Transverse colon (tissue), 4 donors: ENCODE data around the gene SLC39A12.

ENCODE experiments used
- EP300 ChIP-seq: sonication (generic); formaldehyde crosslinking; IDR thresholded peaks from one replicate; pipeline ENCODE4 v1.6.1; 2017; ENCODE audit warnings: antibody characterized with exemption, low read depth
- POLR2A ChIP-seq: fragments of 450-650 bp; IDR thresholded peaks from one replicate; pipeline ENCODE4 v1.6.1; 2016; ENCODE audit warnings: antibody characterized with exemption, mild to moderate bottlenecking, moderate library complexity
- POLR2AphosphoS5 ChIP-seq, 3 donors: sonication (generic); formaldehyde crosslinking; IDR thresholded peaks; one replicate each; pipeline ENCODE4 v1.6.1; 2016; ENCODE audit warnings: antibody characterized with exemption in 3 of 3
- TF ChIP-seq, protein P1 (sequence below), 5 experiments: fragments of 200-600 bp in 3 of 5; fragments of 450-650 bp in 2 of 5; sonication (generic) in 3 of 5; IDR thresholded peaks; 1 replicate in 2 of 5; 2 replicates in 3 of 5; pipeline ENCODE4 v1.5.1; 2016 to 2017; ENCODE audit warnings: antibody characterized with exemption in 5 of 5, inconsistent platforms in 3 of 5, mild to moderate bottlenecking in 2 of 5, moderate library complexity in 1 of 5

- TF ChIP-seq POLR2A: no peak
- TF ChIP-seq, protein P1, sequence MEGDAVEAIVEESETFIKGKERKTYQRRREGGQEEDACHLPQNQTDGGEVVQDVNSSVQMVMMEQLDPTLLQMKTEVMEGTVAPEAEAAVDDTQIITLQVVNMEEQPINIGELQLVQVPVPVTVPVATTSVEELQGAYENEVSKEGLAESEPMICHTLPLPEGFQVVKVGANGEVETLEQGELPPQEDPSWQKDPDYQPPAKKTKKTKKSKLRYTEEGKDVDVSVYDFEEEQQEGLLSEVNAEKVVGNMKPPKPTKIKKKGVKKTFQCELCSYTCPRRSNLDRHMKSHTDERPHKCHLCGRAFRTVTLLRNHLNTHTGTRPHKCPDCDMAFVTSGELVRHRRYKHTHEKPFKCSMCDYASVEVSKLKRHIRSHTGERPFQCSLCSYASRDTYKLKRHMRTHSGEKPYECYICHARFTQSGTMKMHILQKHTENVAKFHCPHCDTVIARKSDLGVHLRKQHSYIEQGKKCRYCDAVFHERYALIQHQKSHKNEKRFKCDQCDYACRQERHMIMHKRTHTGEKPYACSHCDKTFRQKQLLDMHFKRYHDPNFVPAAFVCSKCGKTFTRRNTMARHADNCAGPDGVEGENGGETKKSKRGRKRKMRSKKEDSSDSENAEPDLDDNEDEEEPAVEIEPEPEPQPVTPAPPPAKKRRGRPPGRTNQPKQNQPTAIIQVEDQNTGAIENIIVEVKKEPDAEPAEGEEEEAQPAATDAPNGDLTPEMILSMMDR (IDR thresholded peaks at IDR 0.05): no peak
- TF ChIP-seq EP300: no peak
- no peak for TF ChIP-seq POLR2AphosphoS5 (IDR thresholded peaks at IDR 0.05)
These were observed 37.3 kb upstream of the SLC39A12 start for GRCh38 chr10:17914169-17915045.
